Left kidney (tissue), 8 donors: ENCODE results near the gene DMPK. TPM values are rescaled to one million over a fixed set of nuclear protein-coding genes. Genes with fewer than 3 reads are reported as not detected.
A peak's percentile ranks its signal among the peaks of the same experiment; 100 is the strongest.

Source experiments
- DNase-seq: peaks from one replicate; pipeline ENCODE4 v3.0.0-alpha.2; 2013
- long read RNA-seq, 8 donors: transcript quantifications; one replicate each; lab custom pipeline, GENCODE V29; 2026
- polyA plus RNA-seq: library from polyadenylated mRNA; unstranded; fragments of 120-200 nt; gene quantifications from one replicate; pipeline ENCODE4 v1.2.1, GENCODE V29; 2013; ENCODE audit not compliant: insufficient read length

Gene DMPK
- polyA plus RNA-seq, result 71.9 TPM
- long read RNA-seq, donor 1, transcript DMPK-215 (1 exons, 1,410 nt), result major isoform, 6 of 11 reads
- long read RNA-seq, donor 1, partial matches to known transcripts, result 0 of 11 reads
- long read RNA-seq, donor 1, other reads (novel, unspliced or antisense), result 0 of 11 reads
- long read RNA-seq, donor 2, partial matches to known transcripts, result 0 of 6 reads
- long read RNA-seq, donor 2, other reads (novel, unspliced or antisense), result 0 of 6 reads
- long read RNA-seq, donor 3, transcript DMPK-215 (1 exons, 1,410 nt), result major isoform, 7 of 18 reads
- long read RNA-seq, donor 3, partial matches to known transcripts, result 6 of 18 reads
- long read RNA-seq, donor 3, other reads (novel, unspliced or antisense), result 0 of 18 reads
- long read RNA-seq, donor 4, partial matches to known transcripts, result 0 of 2 reads
- long read RNA-seq, donor 4, other reads (novel, unspliced or antisense), result 0 of 2 reads
- long read RNA-seq, donor 5, partial matches to known transcripts, result 0 of 4 reads
- long read RNA-seq, donor 5, other reads (novel, unspliced or antisense), result 0 of 4 reads
- long read RNA-seq, donor 6, transcript DMPK-215 (1 exons, 1,410 nt), result major isoform, 11 of 12 reads
- long read RNA-seq, donor 6, partial matches to known transcripts, result 0 of 12 reads
- long read RNA-seq, donor 6, other reads (novel, unspliced or antisense), result 0 of 12 reads
- long read RNA-seq, donor 7, transcript DMPK-215 (1 exons, 1,410 nt), result major isoform, 8 of 13 reads
- long read RNA-seq, donor 7, partial matches to known transcripts, result 0 of 13 reads
- long read RNA-seq, donor 7, other reads (novel, unspliced or antisense), result 0 of 13 reads
- long read RNA-seq, donor 8, partial matches to known transcripts, result 0 of 4 reads
- long read RNA-seq, donor 8, other reads (novel, unspliced or antisense), result 0 of 4 reads

GRCh38 chr19:45782162-45782691 lies at the start of gene DMPK:
TSS of gene DMPK (minus strand) at chr19:45782490. CDS start at chr19:45782352, 138 bp downstream.
- no peak for DNase-seq

GRCh38 chr19:45828945-45829344 lies 46.7 kb upstream of the DMPK start:
- DNase-seq, result no peak

GRCh38 chr19:45828523-45828922 lies 46.2 kb upstream of the DMPK start:
- no peak for DNase-seq

- DNase-seq, result no peak
Measured at GRCh38 chr19:45827459-45828093, 45.3 kb upstream of the DMPK start.

GRCh38 chr19:45826934-45827333 lies 44.6 kb upstream of the DMPK start:
- DNase-seq, result no peak

GRCh38 chr19:45825917-45826893 lies 43.9 kb upstream of the DMPK start:
- DNase-seq, result no peak

- DNase-seq, result no peak
Measured at GRCh38 chr19:45825263-45825605, 42.9 kb upstream of the DMPK start.

- DNase-seq, result no peak
Measured at GRCh38 chr19:45824531-45825262, 42.4 kb upstream of the DMPK start.

- DNase-seq, result no peak
Measured at GRCh38 chr19:45824041-45824471, 41.8 kb upstream of the DMPK start.

- no peak for DNase-seq
Measured at GRCh38 chr19:45823182-45823581, 40.9 kb upstream of the DMPK start.

GRCh38 chr19:45822716-45823115 lies 40.4 kb upstream of the DMPK start:
- DNase-seq, result no peak

- DNase-seq, result no peak
Measured at GRCh38 chr19:45821570-45821969, 39.3 kb upstream of the DMPK start.

GRCh38 chr19:45821103-45821521 lies 38.8 kb upstream of the DMPK start:
- no peak for DNase-seq

GRCh38 chr19:45820413-45821102 lies 38.3 kb upstream of the DMPK start:
- no peak for DNase-seq

- no peak for DNase-seq
Measured at GRCh38 chr19:45819769-45820168, 37.5 kb upstream of the DMPK start.

GRCh38 chr19:45817725-45818301 lies 35.5 kb upstream of the DMPK start:
- no peak for DNase-seq

GRCh38 chr19:45817010-45817724 lies 34.9 kb upstream of the DMPK start:
- DNase-seq, result peak; percentile 92

GRCh38 chr19:45816236-45817009 lies 34.1 kb upstream of the DMPK start:
- no peak for DNase-seq
